ENCODE results near the gene BAHD1.

DNA sequence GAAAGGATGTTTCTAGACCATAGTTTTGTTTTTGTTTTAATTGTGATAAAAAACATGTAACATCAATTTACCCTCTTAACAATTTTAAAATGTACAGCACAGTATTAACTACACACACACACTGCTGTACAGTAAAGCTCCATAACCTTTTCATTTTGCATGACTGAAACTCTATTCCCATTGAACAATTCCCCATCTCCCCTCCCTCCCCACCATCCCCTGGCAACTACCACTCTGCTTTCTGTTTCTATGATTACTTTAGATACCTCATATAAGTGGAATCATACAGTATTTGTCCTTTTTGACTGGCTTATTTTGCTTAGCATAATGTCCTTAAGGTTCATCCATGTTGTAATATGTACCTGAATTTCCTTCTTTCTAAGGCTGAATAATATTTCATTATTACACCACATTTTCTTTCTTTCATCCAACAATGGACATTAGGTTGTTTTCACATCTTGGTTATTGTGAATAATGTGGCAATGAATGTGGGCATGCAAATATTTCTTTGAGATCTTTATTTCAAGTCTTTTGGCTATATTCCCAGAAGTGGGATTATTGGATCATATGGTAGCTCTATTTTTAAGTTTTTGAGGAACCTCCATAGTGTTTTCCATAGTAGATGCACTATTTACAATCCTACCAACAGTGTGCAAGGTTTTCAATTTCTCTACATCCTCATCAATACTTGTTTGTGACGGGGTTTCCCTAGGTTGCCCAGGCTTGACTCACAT lies 40.8 kb downstream of the BAHD1 start:
- TF ChIP-seq, protein P1, sequence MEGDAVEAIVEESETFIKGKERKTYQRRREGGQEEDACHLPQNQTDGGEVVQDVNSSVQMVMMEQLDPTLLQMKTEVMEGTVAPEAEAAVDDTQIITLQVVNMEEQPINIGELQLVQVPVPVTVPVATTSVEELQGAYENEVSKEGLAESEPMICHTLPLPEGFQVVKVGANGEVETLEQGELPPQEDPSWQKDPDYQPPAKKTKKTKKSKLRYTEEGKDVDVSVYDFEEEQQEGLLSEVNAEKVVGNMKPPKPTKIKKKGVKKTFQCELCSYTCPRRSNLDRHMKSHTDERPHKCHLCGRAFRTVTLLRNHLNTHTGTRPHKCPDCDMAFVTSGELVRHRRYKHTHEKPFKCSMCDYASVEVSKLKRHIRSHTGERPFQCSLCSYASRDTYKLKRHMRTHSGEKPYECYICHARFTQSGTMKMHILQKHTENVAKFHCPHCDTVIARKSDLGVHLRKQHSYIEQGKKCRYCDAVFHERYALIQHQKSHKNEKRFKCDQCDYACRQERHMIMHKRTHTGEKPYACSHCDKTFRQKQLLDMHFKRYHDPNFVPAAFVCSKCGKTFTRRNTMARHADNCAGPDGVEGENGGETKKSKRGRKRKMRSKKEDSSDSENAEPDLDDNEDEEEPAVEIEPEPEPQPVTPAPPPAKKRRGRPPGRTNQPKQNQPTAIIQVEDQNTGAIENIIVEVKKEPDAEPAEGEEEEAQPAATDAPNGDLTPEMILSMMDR (IDR thresholded peaks at IDR 0.05): no peak
- TF ChIP-seq POLR2A (IDR thresholded peaks at IDR 0.05; ENCODE audit: low read depth): no peak
